ENCODE measurements around the gene APBB2.

DNA sequence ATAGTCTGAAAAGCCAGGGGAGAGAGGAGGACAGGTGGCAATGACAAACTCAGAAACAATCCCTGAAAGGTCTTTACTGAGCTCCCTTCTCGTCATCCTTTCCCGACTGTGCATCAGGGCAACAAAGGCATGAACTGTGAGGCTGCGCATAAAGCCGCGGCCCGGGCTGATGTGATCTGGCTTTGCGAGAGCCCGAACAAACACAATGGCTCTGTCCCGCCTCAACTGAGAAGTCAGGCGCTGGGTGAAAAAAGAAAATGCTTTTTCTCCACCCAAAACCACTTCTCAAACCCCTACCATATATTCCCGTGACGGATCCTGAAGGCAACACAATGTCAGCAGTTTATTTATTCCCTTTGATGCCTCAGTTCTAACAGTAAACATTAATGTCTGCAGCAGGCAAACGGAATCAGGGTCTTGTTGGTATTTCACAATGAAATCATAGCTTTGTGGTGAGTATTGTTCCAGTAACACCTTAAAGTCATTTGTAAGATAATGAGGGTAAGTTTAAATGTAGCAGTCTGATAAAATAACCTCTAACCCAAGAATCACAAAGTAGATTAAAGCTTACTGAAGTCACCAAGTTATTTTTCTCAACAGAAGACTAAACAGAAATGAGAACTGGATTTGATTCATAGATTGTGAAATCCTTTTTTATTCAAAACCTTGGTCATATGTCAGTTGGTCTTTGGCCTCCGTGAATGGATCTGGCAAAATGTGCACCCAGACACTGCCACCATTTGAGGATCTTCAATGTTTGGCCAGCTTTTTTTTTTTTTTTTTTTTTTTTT lies 67.4 kb downstream of the APBB2 start:
- TF ChIP-seq, protein P1, sequence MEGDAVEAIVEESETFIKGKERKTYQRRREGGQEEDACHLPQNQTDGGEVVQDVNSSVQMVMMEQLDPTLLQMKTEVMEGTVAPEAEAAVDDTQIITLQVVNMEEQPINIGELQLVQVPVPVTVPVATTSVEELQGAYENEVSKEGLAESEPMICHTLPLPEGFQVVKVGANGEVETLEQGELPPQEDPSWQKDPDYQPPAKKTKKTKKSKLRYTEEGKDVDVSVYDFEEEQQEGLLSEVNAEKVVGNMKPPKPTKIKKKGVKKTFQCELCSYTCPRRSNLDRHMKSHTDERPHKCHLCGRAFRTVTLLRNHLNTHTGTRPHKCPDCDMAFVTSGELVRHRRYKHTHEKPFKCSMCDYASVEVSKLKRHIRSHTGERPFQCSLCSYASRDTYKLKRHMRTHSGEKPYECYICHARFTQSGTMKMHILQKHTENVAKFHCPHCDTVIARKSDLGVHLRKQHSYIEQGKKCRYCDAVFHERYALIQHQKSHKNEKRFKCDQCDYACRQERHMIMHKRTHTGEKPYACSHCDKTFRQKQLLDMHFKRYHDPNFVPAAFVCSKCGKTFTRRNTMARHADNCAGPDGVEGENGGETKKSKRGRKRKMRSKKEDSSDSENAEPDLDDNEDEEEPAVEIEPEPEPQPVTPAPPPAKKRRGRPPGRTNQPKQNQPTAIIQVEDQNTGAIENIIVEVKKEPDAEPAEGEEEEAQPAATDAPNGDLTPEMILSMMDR (IDR thresholded peaks at IDR 0.05): no peak
- TF ChIP-seq EP300 (IDR thresholded peaks at IDR 0.05): peak in 1 of 2 donors; percentile 62

All from tibial nerve (tissue), 4 donors.